OCI-M1 (cell line): Measurements from ENCODE around the gene STH.
"Not testable (repeated sequence)": the region's sequence is repeated elsewhere in the genome, so short reads cannot be mapped to it uniquely, and the experiment has no call there.

Experiments
- DNase-seq: peaks from one replicate; lab custom pipeline; 2025; lab: John Stamatoyannopoulos, UW

The STH gene

GRCh38 chr17:46006082-46006481 lies 7.0 kb downstream of the STH start:
- DNase-seq, result not testable (repeated sequence)

- no peak for DNase-seq
These were observed 8.5 kb downstream of the STH start for GRCh38 chr17:46007461-46007965.

DNA sequence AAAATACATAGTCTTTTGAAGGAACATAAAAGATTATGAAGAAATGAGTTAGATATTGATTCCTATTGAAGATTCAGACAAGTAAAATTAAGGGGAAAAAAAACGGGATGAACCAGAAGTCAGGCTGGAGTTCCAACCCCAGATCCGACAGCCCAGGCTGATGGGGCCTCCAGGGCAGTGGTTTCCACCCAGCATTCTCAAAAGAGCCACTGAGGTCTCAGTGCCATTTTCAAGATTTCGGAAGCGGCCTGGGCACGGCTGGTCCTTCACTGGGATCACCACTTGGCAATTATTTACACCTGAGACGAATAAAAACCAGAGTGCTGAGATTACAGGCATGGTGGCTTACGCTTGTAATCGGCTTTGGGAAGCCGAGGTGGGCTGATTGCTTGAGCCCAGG lies 9.5 kb downstream of the STH start:
- no peak for DNase-seq

GRCh38 chr17:46009681-46010596 lies 10.9 kb downstream of the STH start:
- no peak for DNase-seq

- DNase-seq, result no peak
These were observed 11.6 kb downstream of the STH start for GRCh38 chr17:46010597-46011186.

DNA sequence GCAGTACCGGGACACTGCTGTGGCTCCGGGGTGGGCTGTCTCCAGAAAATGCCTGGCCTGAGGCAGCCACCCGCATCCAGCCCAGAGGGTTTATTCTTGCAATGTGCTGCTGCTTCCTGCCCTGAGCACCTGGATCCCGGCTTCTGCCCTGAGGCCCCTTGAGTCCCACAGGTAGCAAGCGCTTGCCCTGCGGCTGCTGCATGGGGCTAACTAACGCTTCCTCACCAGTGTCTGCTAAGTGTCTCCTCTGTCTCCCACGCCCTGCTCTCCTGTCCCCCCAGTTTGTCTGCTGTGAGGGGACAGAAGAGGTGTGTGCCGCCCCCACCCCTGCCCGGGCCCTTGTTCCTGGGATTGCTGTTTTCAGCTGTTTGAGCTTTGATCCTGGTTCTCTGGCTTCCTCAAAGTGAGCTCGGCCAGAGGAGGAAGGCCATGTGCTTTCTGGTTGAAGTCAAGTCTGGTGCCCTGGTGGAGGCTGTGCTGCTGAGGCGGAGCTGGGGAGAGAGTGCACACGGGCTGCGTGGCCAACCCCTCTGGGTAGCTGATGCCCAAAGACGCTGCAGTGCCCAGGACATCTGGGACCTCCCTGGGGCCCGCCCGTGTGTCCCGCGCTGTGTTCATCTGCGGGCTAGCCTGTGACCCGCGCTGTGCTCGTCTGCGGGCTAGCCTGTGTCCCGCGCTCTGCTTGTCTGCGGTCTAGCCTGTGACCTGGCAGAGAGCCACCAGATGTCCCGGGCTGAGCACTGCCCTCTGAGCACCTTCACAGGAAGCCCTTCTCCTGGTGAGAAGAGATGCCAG lies 12.9 kb downstream of the STH start:
- DNase-seq, result no peak

GRCh38 chr17:46012506-46013079 lies 13.5 kb downstream of the STH start:
- DNase-seq, result no peak

DNA sequence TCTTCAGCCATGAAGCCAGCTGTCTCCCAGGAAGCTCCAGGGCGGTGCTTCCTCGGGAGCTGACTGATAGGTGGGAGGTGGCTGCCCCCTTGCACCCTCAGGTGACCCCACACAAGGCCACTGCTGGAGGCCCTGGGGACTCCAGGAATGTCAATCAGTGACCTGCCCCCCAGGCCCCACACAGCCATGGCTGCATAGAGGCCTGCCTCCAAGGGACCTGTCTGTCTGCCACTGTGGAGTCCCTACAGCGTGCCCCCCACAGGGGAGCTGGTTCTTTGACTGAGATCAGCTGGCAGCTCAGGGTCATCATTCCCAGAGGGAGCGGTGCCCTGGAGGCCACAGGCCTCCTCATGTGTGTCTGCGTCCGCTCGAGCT lies 14.1 kb downstream of the STH start:
- no peak for DNase-seq

- no peak for DNase-seq
These were observed 14.6 kb downstream of the STH start for GRCh38 chr17:46013502-46014165.

GRCh38 chr17:46019408-46019925 lies 20.4 kb downstream of the STH start:
- not testable (repeated sequence) for DNase-seq

- no peak for DNase-seq
These were observed 21.1 kb downstream of the STH start for GRCh38 chr17:46020023-46020761.

GRCh38 chr17:46020998-46021397 lies 21.9 kb downstream of the STH start:
- DNase-seq, result no peak

DNA sequence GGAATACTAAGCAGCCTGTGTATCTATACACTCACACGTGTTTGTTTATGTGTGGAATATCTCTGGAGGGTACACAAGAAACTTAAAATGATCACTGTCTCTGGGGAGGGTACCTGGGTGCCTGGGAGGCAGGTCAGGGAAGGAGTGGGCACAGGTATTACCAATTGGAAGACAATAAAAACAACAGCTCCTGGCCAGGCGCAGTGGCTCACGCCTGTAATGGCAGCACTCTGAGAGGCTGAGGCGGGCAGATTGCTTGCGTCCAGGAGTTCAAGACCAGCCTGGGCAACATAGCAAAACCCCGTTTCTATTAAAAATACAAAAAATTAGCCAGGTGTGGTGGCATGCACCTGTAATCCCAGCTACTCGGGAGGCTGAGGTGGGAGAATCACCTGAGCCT lies 24.3 kb downstream of the STH start:
- not testable (repeated sequence) for DNase-seq

DNA sequence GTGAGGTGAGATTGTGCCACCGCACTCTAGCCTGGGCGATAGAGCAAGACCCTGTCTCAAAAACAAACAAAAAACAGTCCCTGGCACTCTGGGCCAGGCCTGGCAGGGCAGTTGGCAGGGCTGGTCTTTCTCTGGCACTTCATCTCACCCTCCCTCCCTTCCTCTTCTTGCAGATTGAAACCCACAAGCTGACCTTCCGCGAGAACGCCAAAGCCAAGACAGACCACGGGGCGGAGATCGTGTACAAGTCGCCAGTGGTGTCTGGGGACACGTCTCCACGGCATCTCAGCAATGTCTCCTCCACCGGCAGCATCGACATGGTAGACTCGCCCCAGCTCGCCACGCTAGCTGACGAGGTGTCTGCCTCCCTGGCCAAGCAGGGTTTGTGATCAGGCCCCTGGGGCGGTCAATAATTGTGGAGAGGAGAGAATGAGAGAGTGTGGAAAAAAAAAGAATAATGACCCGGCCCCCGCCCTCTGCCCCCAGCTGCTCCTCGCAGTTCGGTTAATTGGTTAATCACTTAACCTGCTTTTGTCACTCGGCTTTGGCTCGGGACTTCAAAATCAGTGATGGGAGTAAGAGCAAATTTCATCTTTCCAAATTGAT lies 24.8 kb downstream of the STH start:
- DNase-seq, result no peak

- no peak for DNase-seq
These were observed 25.5 kb downstream of the STH start for GRCh38 chr17:46024590-46024989.

GRCh38 chr17:46025060-46025459 lies 26.0 kb downstream of the STH start:
- DNase-seq, result no peak

DNA sequence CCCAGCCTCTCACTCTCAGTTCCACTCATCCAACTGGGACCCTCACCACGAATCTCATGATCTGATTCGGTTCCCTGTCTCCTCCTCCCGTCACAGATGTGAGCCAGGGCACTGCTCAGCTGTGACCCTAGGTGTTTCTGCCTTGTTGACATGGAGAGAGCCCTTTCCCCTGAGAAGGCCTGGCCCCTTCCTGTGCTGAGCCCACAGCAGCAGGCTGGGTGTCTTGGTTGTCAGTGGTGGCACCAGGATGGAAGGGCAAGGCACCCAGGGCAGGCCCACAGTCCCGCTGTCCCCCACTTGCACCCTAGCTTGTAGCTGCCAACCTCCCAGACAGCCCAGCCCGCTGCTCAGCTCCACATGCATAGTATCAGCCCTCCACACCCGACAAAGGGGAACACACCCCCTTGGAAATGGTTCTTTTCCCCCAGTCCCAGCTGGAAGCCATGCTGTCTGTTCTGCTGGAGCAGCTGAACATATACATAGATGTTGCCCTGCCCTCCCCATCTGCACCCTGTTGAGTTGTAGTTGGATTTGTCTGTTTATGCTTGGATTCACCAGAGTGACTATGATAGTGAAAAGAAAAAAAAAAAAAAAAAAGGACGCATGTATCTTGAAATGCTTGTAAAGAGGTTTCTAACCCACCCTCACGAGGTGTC lies 26.6 kb downstream of the STH start:
- DNase-seq, result no peak

GRCh38 chr17:46026166-46027047 lies 27.4 kb downstream of the STH start:
- no peak for DNase-seq
